Measurements from ENCODE around the gene GARRE1.
"Not testable (repeated sequence)": the region's sequence is repeated elsewhere in the genome, so short reads cannot be mapped to it uniquely, and the experiment has no call there.

The GARRE1 gene

DNA sequence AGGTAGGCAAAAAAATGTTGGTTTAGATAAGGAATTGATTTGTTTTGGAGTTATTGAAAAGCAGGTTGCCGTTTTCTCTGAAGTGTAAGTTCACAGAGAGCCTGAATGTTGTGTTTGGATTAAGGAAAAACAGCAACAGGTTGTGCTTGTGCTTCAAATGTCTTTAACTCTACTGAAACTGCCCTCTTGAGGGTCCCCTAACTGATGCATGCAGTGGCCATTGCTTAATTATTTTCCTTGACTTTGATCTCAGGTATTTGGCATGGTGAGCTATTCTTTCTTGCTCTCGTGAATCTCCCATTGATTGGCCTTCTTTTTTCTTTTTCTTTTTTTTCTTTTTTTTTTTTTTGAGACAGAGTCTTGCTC lies 3.2 kb downstream of the GARRE1 start:
- DNase-seq (ENCODE audit: low read depth in 2 of 2), result no peak

DNA sequence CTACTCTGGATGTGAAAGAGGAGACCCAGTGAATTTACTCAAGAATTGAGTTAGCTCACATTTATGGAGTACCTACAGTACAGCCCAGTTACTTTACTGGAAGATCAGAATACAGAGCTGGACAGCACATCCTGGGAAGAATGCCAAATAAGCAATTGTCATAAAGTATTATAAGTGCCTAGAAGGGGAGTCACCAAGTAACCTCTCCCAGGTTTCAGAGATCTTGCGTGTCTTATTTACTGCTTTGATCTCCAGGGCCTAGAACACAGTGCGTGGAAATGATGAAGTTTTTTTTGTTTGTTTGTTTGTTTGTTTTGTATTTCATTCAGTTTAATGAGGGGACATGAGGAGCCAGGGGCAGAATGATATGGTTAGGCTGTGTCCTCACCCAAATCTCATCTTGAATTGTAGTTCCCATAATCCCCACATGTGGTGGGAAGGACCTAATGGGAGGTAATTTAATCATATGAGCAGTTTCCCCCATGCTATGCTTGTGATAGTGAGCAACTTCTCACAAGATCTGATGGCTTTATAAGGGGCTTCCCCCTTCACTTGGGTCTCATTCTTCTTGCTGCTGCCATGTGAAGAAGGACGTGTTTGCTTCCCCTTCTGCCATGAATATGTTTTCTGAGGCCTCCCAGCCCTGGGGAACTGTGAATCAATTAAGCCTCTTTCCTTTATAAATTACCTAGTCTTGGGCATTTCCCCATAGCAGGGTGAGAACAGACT lies 5.2 kb downstream of the GARRE1 start:
- no peak for DNase-seq (ENCODE audit: low read depth in 2 of 2)

- no peak for DNase-seq (ENCODE audit: low read depth in 2 of 2)
These were observed 6.4 kb downstream of the GARRE1 start for GRCh38 chr19:34260771-34261173.

DNA sequence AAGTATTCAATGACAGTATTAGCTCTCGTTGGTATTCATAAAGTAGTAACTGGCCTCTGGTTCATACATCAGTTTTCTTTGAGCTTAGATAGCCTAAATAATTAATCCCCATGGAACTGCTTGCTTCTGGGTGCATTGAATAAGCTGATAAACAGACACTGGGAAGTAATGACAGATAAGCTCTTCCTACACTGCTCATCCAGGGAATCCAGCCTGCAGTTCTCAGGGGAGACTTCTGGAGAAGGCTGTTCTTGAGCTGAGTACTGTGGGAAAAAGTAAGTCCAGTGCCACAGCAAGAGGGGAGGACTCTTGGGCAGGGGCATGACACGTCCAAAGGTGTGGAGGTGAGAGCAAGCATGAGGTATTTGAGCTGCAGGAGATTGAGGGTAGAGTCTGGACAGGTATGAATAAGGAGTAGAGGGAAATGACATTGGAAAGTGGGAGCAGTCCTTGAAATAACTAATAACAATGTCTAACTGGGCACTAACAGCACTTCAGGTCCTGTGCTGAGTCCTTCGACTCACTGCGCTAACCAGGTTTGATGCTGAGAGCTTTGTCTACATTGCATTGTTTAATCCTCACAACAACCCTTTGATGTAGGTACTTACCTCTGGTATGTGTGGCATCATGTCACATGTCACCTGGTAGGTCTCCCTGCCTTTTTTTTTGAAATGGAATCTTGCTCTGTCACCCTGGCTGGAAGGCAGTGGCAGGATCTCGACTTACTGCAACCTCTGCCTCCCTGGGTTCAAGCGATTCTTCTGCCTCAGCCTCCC lies 7.2 kb downstream of the GARRE1 start:
- DNase-seq (ENCODE audit: low read depth in 2 of 2), result no peak

DNA sequence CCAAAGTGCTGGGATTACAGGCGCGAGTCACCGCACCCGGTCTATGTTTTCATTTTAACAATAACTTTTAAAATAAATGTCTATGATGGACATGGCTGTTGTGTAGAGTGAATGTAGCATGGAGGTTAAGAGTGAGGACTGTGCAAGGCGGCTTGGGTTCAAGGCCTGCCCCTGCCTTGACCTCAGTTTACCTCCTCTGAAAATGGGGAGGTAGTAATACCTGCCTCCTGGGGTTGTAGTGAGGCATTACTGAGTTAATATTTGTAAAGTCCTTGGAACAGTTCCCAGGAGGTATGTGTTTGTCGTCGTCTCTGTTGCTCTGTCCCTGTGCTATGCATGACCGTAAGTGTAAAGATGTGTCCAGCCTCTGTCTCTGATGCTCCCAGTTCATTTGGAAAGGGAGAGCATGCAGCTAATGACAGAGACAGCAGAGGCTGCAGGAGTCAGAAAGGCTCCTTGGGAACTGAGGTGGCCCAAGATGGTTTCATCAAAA lies 9.4 kb downstream of the GARRE1 start:
- DNase-seq (ENCODE audit: low read depth in 2 of 2), result no peak

GRCh38 chr19:34265221-34265650 lies 10.9 kb downstream of the GARRE1 start:
- DNase-seq (ENCODE audit: low read depth in 2 of 2), result no peak

DNA sequence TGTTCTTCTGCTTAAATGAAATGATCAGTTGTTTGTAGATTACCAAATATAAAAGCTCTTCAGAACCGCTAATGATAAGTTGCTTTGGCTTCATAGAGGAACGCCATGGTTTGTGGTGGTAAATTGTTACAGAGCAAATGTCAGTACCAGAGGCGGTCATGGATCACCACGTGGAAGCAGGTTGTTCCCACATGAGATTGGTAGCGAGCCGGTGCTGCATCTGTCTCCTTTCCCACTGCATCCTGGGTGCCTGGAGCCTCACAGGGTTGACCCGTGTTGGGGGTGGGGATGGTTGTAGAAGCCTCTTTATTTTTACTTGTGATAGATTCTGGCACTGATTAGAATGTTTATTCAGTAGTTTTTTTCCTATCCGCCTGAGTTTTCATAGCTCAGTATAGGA lies 14.7 kb downstream of the GARRE1 start:
- DNase-seq (ENCODE audit: low read depth in 2 of 2), result no peak

DNA sequence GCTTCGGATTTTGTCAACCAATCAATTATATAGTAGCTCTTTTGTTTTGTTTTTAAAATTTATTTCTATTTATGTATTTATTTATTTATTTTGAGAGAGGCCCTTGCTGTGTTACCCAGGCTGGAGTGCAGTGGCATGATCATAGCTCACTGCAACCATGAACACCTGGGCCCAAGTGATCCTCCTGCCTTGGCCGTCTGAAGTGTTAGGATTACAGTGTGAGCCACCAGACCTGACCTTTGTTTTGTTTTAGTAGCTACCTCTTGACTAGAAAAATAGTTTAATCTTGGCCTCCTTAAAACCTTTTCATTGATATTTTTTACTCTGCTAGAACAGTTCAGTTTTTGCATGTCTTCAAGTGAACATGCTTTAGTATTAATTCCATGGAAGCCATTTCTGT lies 15.1 kb downstream of the GARRE1 start:
- DNase-seq (ENCODE audit: low read depth in 2 of 2), result no peak

DNA sequence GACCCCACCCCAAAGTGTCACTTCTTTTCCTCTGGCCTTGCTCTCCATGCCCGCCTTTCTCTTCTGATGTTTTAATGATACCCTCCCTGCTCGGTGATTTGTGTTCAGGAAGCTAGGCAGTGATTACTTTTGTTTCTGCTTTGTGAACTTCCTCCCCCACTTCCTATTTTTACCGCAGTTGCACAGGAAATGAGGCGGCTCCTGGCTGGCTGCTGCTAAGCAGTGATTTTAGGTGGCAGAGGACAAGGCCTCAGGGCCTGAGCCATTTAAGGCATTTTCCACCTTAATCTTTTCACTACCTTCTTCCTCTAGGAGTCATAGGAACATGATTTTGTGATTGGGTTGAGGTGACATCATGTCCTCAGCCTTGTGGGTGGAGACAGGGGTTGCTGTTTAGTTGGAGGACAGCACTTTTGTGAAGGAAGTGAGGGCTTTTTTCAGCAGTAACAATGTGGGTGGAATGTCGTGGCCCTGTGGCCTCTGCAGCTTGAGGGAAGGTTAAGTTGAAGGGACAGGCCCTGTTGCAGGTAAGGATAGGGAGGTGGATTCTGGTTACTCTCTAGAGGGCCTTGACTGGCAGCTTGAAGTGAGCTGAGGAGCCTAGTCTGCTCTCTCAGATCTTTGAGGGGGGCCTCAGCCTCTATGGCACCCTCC lies 15.7 kb downstream of the GARRE1 start:
- DNase-seq (ENCODE audit: low read depth in 2 of 2), result peak; percentile 34 to 51

DNA sequence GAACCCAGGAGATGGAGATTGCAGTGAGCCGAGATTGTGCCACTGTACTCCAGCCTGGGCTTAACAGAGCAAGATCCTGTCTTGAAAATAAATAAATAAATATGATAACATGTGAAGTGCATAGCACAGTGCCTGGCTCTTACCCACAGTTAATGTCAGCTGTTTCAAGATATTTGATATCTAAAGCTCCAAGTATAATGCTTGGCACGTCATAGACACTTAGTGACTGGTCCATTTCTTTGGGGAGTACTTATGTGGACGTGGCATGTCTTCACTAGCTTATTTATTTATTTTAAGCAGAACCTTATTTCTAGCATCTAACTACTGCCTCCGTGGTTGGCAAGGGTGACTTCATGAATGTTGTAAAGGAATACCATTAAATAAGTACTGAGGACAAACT lies 18.8 kb downstream of the GARRE1 start:
- no peak for DNase-seq (ENCODE audit: low read depth in 2 of 2)

- no peak for DNase-seq (ENCODE audit: low read depth in 2 of 2)
These were observed 20.0 kb downstream of the GARRE1 start for GRCh38 chr19:34274284-34274826.

- no peak for DNase-seq (ENCODE audit: low read depth in 2 of 2)
These were observed 20.7 kb downstream of the GARRE1 start for GRCh38 chr19:34274827-34275625.

GRCh38 chr19:34275705-34276104 lies 21.4 kb downstream of the GARRE1 start:
- DNase-seq (ENCODE audit: low read depth in 2 of 2), result no peak

GRCh38 chr19:34276614-34277013 lies 22.3 kb downstream of the GARRE1 start:
- no peak for DNase-seq (ENCODE audit: low read depth in 2 of 2)

DNA sequence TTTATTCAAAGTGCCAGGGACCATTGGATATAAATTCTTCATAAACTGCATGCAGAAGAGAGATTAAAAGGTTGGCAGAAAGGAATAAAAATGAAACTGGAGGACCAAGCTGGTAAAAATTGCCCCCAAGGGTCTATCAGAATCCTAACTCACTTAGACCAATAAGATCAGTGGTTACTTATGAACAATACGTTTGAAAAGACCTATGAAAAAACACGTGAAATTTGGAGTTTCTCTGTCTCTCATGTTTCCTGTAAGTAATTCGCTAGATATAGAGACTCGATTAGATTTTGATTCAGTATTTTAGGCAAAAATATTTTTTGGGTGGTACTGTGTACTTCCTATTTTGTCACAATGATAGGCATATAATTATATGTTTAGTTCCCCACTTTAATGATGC lies 22.9 kb downstream of the GARRE1 start:
- DNase-seq (ENCODE audit: low read depth in 2 of 2), result no peak

GRCh38 chr19:34278783-34279182 lies 24.4 kb downstream of the GARRE1 start:
- DNase-seq (ENCODE audit: low read depth in 2 of 2), result no peak

DNA sequence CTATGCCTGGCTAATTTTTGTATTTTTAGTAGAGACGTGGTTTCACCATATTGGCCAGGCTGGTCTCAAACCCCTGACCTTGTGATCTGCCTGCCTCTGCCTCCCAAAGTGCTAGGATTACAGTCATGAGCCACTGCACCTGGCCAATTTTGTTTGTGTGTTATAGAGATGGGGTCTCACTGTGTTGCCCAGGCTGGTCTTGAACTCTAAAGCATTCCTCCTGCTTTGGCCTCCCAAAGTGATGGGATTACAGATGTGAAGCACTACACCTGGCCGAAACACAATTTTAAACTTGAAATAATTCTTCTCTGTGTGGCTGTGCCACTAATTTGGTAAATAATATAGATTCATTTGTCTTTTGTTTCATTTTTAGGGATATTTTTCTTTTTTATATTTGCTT lies 27.1 kb downstream of the GARRE1 start:
- DNase-seq (ENCODE audit: low read depth in 2 of 2), result not testable (repeated sequence)

GRCh38 chr19:34282611-34283519 lies 28.5 kb downstream of the GARRE1 start:
- no peak for DNase-seq (ENCODE audit: low read depth in 2 of 2)

- no peak for DNase-seq (ENCODE audit: low read depth in 2 of 2)
These were observed 30.2 kb downstream of the GARRE1 start for GRCh38 chr19:34284505-34284904.

- no peak for DNase-seq (ENCODE audit: low read depth in 2 of 2)
These were observed 33.3 kb downstream of the GARRE1 start for GRCh38 chr19:34287662-34288140.
